Measurements from ENCODE around the gene MPZL1. TPM values are rescaled to one million over a fixed set of nuclear protein-coding genes. Genes with fewer than 3 reads are reported as not detected.

The MPZL1 gene
- total RNA-seq, 1 donor from 2014 or later, result 133 TPM

DNA sequence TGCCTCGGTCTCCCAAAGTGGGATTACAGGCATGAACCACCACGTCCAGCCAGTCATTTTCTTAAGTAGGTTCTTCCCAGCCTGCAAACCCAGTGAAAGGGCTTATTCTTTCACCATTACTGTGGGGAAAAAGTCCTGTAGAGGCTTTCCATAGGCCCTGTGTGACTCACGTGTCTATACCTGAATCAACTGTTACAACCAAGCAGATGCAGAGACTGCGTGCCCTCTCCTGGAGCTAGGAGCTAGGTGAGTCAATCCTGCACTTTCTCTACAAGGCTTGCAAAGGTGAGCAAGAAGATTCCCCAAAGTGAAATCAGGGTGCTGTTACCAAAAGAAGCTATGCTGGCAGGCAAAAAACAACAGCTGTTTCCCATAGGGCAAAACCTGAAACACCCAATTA lies 13.8 kb upstream of the MPZL1 start:
- TF ChIP-seq, protein P1, sequence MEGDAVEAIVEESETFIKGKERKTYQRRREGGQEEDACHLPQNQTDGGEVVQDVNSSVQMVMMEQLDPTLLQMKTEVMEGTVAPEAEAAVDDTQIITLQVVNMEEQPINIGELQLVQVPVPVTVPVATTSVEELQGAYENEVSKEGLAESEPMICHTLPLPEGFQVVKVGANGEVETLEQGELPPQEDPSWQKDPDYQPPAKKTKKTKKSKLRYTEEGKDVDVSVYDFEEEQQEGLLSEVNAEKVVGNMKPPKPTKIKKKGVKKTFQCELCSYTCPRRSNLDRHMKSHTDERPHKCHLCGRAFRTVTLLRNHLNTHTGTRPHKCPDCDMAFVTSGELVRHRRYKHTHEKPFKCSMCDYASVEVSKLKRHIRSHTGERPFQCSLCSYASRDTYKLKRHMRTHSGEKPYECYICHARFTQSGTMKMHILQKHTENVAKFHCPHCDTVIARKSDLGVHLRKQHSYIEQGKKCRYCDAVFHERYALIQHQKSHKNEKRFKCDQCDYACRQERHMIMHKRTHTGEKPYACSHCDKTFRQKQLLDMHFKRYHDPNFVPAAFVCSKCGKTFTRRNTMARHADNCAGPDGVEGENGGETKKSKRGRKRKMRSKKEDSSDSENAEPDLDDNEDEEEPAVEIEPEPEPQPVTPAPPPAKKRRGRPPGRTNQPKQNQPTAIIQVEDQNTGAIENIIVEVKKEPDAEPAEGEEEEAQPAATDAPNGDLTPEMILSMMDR (IDR thresholded peaks at IDR 0.05; ENCODE audit: unreplicated experiment), result no peak
- H3K4me1 Mint-ChIP-seq (ENCODE audit: low read depth), result peaks cover 2% of the 10 kb centered on the region
- H3K36me3 Mint-ChIP-seq (ENCODE audit: insufficient read depth), result no peaks in the 10 kb centered on the region
- H3K27me3 Mint-ChIP-seq, result peaks cover 48% of the 10 kb centered on the region
- H3K27ac Mint-ChIP-seq, result no peak overlapping the region
- no peak for DNase-seq (ENCODE audit: low spot score, unreplicated experiment)
- H3K4me3 Mint-ChIP-seq (ENCODE audit: low read depth), result no peak overlapping the region
- H3K9me3 Mint-ChIP-seq (ENCODE audit: low read depth), result no peaks in the 10 kb centered on the region

DNA sequence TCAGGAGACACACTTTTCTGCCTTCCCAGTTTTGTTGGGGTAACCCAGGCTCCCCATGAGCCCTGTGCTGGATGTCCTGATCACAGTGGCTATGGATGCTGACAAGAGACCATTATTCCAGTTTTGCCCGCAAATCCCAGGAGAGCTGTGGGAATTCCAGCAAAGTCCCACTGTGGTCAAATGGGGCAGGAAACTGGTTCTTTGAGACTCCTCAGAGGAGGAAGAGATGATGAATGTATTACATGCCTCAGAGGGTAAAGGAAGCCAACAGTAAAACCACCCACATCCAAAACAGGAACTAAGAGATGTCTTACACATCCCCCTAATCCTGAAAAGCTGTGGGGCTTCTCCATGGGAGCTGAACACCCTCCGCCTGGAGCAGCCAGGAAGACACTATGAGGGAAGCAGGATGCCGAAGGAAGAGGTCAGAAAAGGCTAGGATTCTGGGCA lies 12.8 kb upstream of the MPZL1 start:
- Mint-ChIP-seq H3K27me3 (peaks cover 45% of the 10 kb centered on the region), H3K9me3 (ENCODE audit: low read depth) (no peaks in the 10 kb centered on the region), H3K4me1 (ENCODE audit: low read depth) (peaks cover 7% of the 10 kb centered on the region), H3K27ac (no peak overlapping the region), H3K4me3 (ENCODE audit: low read depth) (no peak overlapping the region), H3K36me3 (ENCODE audit: insufficient read depth) (no peaks in the 10 kb centered on the region)
- TF ChIP-seq, protein P1 (IDR thresholded peaks at IDR 0.05; ENCODE audit: unreplicated experiment), result no peak
- DNase-seq (ENCODE audit: low spot score, unreplicated experiment), result no peak

DNA sequence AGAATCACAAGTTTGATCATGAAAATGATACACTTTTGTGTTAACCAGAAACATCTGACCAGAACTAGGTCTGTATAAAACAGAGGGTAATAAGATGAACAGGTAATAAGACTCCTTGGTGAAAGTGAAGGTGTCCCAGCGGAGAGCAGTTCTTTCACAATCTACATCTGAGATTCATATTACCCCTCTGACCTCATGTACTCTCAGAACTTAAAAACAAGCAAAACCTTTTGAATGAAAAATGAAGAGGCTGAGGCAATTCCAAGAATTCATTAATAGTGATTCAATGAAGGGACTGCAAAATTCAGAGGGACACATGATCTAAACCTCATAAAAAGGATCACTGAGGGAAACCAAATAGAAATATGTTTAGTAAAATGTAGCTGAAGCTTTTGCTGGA lies 10.9 kb upstream of the MPZL1 start:
- DNase-seq (ENCODE audit: low spot score, unreplicated experiment), result no peak
- Mint-ChIP-seq H3K36me3 (ENCODE audit: insufficient read depth) (peaks cover 2% of the 10 kb centered on the region), H3K27me3 (peaks cover 28% of the 10 kb centered on the region), H3K4me1 (ENCODE audit: low read depth) (peaks cover 7% of the 10 kb centered on the region), H3K27ac (no peak overlapping the region), H3K4me3 (ENCODE audit: low read depth) (no peak overlapping the region), H3K9me3 (ENCODE audit: low read depth) (no peaks in the 10 kb centered on the region)
- TF ChIP-seq, protein P1 (IDR thresholded peaks at IDR 0.05; ENCODE audit: unreplicated experiment), result no peak

DNA sequence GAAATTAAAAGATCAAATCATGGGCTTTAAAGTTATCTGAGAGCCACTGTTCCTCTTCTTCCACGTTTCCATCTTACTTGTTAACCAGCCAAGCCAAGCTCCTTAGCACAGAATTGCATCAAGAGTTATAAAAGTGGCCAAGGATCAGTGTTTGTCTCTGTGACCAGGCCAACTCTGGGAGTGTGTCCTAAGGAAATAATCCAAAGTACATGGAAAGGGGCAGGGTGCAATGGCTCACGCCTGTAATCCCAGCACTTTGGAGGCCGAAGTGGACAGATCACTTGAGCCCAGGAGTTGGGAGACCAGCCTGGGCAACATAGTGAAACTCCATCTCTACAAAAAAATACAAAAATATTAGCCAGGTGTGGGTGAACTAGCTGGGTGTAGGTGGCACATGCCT lies 10.0 kb upstream of the MPZL1 start:
- Mint-ChIP-seq H3K27ac (no peak overlapping the region), H3K9me3 (ENCODE audit: low read depth) (no peaks in the 10 kb centered on the region), H3K27me3 (peaks cover 25% of the 10 kb centered on the region), H3K36me3 (ENCODE audit: insufficient read depth) (peaks cover 2% of the 10 kb centered on the region), H3K4me1 (ENCODE audit: low read depth) (peaks cover 7% of the 10 kb centered on the region), H3K4me3 (ENCODE audit: low read depth) (no peak overlapping the region)
- TF ChIP-seq, protein P1 (IDR thresholded peaks at IDR 0.05; ENCODE audit: unreplicated experiment), result no peak
- no peak for DNase-seq (ENCODE audit: low spot score, unreplicated experiment)

DNA sequence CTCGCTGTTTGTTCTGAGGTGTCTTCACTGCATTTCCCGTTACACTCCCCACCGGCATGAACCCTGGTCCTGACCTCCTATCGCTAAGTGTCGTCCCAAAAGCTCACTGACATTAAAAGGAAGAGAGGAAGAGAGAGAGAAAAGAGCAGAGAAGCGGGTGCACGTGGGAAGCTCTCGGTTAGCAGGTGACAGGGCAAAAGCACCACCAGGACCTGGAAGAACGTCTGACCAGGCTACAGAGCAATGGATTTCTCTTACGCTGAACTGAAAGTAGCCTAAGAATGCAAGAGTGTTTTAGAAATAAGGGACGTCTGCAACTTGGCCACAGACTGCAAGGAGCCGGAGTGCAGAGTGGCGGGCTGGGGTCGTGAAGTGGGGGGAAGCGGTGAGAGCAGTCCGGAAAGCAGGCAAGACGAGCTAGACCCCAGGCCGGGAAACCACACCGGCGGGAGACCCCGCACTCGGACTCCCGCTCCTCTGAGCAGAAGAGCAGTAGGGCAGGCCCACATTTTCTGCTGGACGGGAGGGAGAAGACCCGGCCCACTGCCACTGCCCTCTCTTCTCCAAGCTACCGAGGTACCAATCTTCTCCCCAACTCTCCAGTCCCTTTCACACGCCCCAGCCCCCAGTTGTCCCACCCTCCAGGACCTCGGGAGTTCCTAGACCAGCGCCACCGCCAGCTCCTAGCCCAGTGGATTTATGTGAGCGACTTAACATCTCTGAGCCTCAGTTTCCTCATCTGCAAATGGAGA lies 8.3 kb upstream of the MPZL1 start:
- DNase-seq (ENCODE audit: low spot score, unreplicated experiment), result no peak
- TF ChIP-seq, protein P1 (IDR thresholded peaks at IDR 0.05; ENCODE audit: unreplicated experiment), result no peak
- Mint-ChIP-seq H3K27me3 (peaks cover 20% of the 10 kb centered on the region), H3K36me3 (ENCODE audit: insufficient read depth) (peaks cover 2% of the 10 kb centered on the region), H3K9me3 (ENCODE audit: low read depth) (no peaks in the 10 kb centered on the region), H3K4me1 (ENCODE audit: low read depth) (peaks cover 8% of the 10 kb centered on the region), H3K4me3 (ENCODE audit: low read depth) (peak overlapping the region; percentile 87), H3K27ac (peak overlapping the region; percentile 90)

Data from progenitor cell of endocrine pancreas (in vitro differentiated cells).